ENCODE data around the gene SPATS1. TPM values are rescaled to one million over a fixed set of nuclear protein-coding genes. Genes with fewer than 3 reads are reported as not detected.

SPATS1 gene
- total RNA-seq, 2 donors from 2014 or later: not detected

DNA sequence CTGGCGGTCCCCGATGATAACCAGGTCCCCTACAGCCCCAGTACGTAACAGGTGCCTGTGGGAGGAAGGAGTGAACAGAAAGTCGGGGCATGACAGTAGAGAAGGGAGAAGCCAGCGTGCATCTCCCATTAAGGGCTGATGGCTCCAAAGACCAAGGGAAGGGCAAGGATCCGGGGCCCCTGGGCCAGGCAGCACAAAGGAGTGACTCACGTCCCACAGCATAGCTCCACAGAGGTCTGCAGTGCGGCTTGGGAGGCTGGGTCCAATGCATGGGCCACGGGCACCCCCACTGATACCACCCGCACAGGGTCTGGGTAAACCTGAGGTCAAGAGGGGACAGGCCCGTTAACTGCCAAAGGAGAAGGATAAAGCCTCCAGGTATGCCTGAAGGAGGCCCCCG is 39.6 kb upstream of the SPATS1 start:
- Mint-ChIP-seq H3K4me3 (no peak overlapping the region), H3K9me3 (no peaks in the 10 kb centered on the region), H3K27me3 (ENCODE audit: insufficient read depth) (peaks cover 13% of the 10 kb centered on the region), H3K27ac (no peak overlapping the region), H3K36me3 (ENCODE audit: low read depth) (peaks cover 69% of the 10 kb centered on the region), H3K4me1 (peaks cover 12% of the 10 kb centered on the region)
- H3K9me3 ChIP-seq (ENCODE audit: control insufficient read depth, low read length): no peaks in the 10 kb centered on the region
- no peak overlapping the region for H3K9ac ChIP-seq (ENCODE audit: extremely low read depth, low read length, poor library complexity, severe bottlenecking)
- 81 to 84% methylated on average over 7 to 12 of the region's 12 CpGs for WGBS, 2 experiments (ENCODE audit: insufficient coverage in 1 of 2, insufficient read length in 1 of 2)
- no peak overlapping the region for H3K27ac ChIP-seq (ENCODE audit: low read depth, low read length)
- peaks cover 5% of the 10 kb centered on the region for H3K27me3 ChIP-seq (ENCODE audit: control insufficient read depth, insufficient read depth, low read length, poor library complexity, severe bottlenecking)
- no peak overlapping the region for H3K4me3 ChIP-seq (ENCODE audit: low read length)
- TF ChIP-seq, protein P1, sequence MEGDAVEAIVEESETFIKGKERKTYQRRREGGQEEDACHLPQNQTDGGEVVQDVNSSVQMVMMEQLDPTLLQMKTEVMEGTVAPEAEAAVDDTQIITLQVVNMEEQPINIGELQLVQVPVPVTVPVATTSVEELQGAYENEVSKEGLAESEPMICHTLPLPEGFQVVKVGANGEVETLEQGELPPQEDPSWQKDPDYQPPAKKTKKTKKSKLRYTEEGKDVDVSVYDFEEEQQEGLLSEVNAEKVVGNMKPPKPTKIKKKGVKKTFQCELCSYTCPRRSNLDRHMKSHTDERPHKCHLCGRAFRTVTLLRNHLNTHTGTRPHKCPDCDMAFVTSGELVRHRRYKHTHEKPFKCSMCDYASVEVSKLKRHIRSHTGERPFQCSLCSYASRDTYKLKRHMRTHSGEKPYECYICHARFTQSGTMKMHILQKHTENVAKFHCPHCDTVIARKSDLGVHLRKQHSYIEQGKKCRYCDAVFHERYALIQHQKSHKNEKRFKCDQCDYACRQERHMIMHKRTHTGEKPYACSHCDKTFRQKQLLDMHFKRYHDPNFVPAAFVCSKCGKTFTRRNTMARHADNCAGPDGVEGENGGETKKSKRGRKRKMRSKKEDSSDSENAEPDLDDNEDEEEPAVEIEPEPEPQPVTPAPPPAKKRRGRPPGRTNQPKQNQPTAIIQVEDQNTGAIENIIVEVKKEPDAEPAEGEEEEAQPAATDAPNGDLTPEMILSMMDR (conservative IDR thresholded peaks at IDR 0.05): no peak
- no peak for DNase-seq
- peaks cover 69% of the 10 kb centered on the region for H3K36me3 ChIP-seq (ENCODE audit: control insufficient read depth, insufficient read depth, low read length)
- peaks cover 10% of the 10 kb centered on the region for H3K4me1 ChIP-seq (ENCODE audit: control insufficient read depth, insufficient read depth, low read length)

DNA sequence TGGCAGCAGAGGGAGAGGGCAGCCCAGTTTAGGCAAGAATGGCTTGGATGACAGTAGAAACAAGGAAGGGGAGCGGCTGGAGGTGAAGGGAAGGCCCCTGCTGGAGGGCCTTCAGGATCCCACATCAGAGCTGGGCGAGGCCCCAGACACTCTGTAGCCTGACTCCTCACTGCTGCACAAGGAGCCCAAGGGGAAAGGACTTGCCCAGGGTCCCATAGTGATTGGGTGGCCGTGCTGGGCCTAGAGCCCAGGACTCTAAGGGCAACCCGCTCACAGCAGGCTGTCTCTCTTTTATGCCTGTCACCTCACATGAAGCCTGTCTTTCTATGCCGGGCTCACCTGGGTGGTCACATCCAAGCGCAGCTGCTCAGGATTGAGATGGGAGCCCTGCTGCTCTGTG is 38.6 kb upstream of the SPATS1 start:
- peaks cover 5% of the 10 kb centered on the region for H3K27me3 Mint-ChIP-seq (ENCODE audit: insufficient read depth)
- 93% methylated on average over 5 to 6 of the region's 6 CpGs for WGBS, 2 experiments (ENCODE audit: insufficient coverage in 1 of 2, insufficient read length in 1 of 2)
- no peaks in the 10 kb centered on the region for H3K9me3 Mint-ChIP-seq

DNA sequence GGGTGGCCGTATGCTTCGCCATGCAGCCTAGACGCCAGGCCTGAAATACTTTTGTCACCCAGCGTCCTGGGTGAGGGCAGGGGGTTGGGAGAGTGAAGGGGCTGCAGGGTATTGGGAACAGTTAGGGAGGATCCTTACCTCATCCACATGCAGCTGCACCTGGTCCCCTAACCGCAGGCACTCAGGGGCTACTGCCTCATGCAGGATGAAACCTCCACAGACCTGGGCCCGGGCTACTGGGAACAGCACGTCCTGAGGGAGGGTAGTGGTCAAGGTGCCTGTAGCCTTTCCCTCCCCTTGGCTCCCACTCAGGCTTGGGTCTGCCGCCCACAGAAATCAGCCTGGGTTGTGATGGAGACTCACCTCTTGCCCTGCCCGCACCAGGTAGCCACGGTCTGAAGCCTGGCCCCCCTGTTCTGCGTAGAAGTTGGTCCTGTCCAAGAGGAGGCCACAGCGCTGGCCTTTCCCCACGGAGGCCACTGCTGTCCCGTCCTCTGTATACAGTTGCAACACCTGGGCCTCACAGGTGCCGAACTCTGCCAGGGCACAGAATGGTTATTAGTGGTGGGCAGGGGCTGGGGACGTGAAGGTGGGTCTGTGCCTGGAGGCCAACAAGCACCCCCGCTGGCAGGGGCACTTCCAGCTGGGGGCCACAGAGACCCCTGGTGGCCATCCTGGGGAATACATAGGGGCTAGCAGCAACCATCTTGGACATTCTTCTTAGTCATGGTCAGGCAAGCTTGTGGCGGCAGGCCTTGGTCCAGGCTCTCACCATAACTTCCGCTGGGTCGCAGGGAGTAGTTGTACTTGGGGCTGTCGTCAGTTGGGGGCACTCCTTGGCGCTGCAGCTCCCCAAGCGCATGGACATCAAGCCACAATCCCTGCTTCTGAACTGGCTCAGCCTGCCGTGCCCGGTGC is 37.9 kb upstream of the SPATS1 start:
- H3K36me3 ChIP-seq (ENCODE audit: control insufficient read depth, insufficient read depth, low read length): peaks cover 74% of the 10 kb centered on the region
- TF ChIP-seq, protein P1 (conservative IDR thresholded peaks at IDR 0.05): peak; percentile 90
- no peaks in the 10 kb centered on the region for H3K27me3 ChIP-seq (ENCODE audit: control insufficient read depth, insufficient read depth, low read length, poor library complexity, severe bottlenecking)
- DNase-seq: peak; percentile 83
- no peaks in the 10 kb centered on the region for H3K9me3 ChIP-seq (ENCODE audit: control insufficient read depth, low read length)
- no peak overlapping the region for H3K4me3 ChIP-seq (ENCODE audit: low read length)
- H3K9ac ChIP-seq (ENCODE audit: extremely low read depth, low read length, poor library complexity, severe bottlenecking): no peak overlapping the region
- WGBS, 2 experiments (ENCODE audit: insufficient coverage in 1 of 2, insufficient read length in 1 of 2): 88 to 90% methylated on average over 13 to 25 of the region's 25 CpGs
- Mint-ChIP-seq H3K4me1 (peaks cover 11% of the 10 kb centered on the region), H3K27ac (peak overlapping the region; percentile 69), H3K4me3 (no peak overlapping the region), H3K27me3 (ENCODE audit: insufficient read depth) (no peaks in the 10 kb centered on the region), H3K36me3 (ENCODE audit: low read depth) (peaks cover 76% of the 10 kb centered on the region), H3K9me3 (no peaks in the 10 kb centered on the region)
- peaks cover 10% of the 10 kb centered on the region for H3K4me1 ChIP-seq (ENCODE audit: control insufficient read depth, insufficient read depth, low read length)
- no peak overlapping the region for H3K27ac ChIP-seq (ENCODE audit: low read depth, low read length)

More for the DNA sequence above, 38.6 kb upstream of the SPATS1 start:
- Mint-ChIP-seq H3K36me3 (ENCODE audit: low read depth) (peaks cover 74% of the 10 kb centered on the region), H3K27ac (no peak overlapping the region), H3K4me3 (no peak overlapping the region), H3K4me1 (peaks cover 11% of the 10 kb centered on the region)
- Histone ChIP-seq H3K9me3 (ENCODE audit: control insufficient read depth, low read length) (no peaks in the 10 kb centered on the region), H3K27me3 (ENCODE audit: control insufficient read depth, insufficient read depth, low read length, poor library complexity, severe bottlenecking) (no peaks in the 10 kb centered on the region), H3K4me1 (ENCODE audit: control insufficient read depth, insufficient read depth, low read length) (peaks cover 10% of the 10 kb centered on the region), H3K9ac (ENCODE audit: extremely low read depth, low read length, poor library complexity, severe bottlenecking) (no peak overlapping the region), H3K27ac (ENCODE audit: low read depth, low read length) (no peak overlapping the region), H3K4me3 (ENCODE audit: low read length) (no peak overlapping the region), H3K36me3 (ENCODE audit: control insufficient read depth, insufficient read depth, low read length) (peaks cover 69% of the 10 kb centered on the region)
- TF ChIP-seq, protein P1 (conservative IDR thresholded peaks at IDR 0.05): no peak
- peak; percentile 21 for DNase-seq
